ENCODE data around the gene EMILIN1. TPM values are rescaled to one million over a fixed set of nuclear protein-coding genes. Genes with fewer than 3 reads are reported as not detected.

Gene EMILIN1
- total and polyA plus RNA-seq, 10 of the 15 experiments (the other 5 are each of a cell fraction or from before 2014, with no cell fraction given): 0.01 to 2.3 (median 1.2) TPM; not detected in 2

- SMC1A ChIA-PET (ENCODE audit: uncharacterized antibody, unreplicated experiment): interaction anchor here (0.8 to 3.1 kb wide), 17 partner anchors 7 to 329 kb away, joined by 3 to 33 read pairs (median 4); partner anchors contain the start of genes KHK, OST4 and TMEM214
- FAIRE-seq: peak; percentile 99
- WGBS (ENCODE audit: insufficient coverage, insufficient replicate concordance, low lambda C conversion rate, missing lambda C conversion rate): under 1% methylated on average over 48 of the region's 48 CpGs
- H3K4me3 ChIP-seq: peak overlapping the region; percentile 99
- H3K4me2 ChIP-seq (ENCODE audit: control insufficient read depth, insufficient read depth): peak overlapping the region; percentile 89
- H3K9me3 ChIP-seq (replicated peaks; ENCODE audit: control insufficient read depth, insufficient read depth, low read length): no peaks in the 10 kb centered on the region
- peak; percentile 99 for DNase-seq (ENCODE audit: low read depth, low spot score)
- H4K20me1 ChIP-seq (ENCODE audit: control insufficient read depth, insufficient read depth): no peaks in the 10 kb centered on the region
- H2AFZ ChIP-seq (ENCODE audit: control insufficient read depth, low read depth, low read length): peak overlapping the region; percentile 89
- peak; percentile 79 for ATAC-seq
- 0 out of 2 replicates have a peak, but pooled peaks cover 1% of the 10 kb centered on the region for H3K79me2 ChIP-seq (ENCODE audit: control insufficient read depth, insufficient read depth, low read length)
- in situ Hi-C loops (cut with MboI): no loop called here
- peak overlapping the region; percentile 82 for H3K27ac ChIP-seq (ENCODE audit: control insufficient read depth, insufficient read depth)
- POLR2A ChIA-PET: interaction anchor here (0.8 to 8.9 kb wide), 11 partner anchors 7 to 161 kb away, joined by 3 to 139 read pairs (median 12); partner anchors contain the start of genes ATRAID, KHK, OST4 and SLC5A6
- H3K27me3 ChIP-seq (replicated peaks in 1 of 2; ENCODE audit: control insufficient read depth in 2 of 2, insufficient read depth in 2 of 2, low read length in 1 of 2): no peaks in the 10 kb centered on the region
- no TSS peak for BruUV-seq (replicated peaks)
- CTCF ChIA-PET: interaction anchor here (0.5 to 3.5 kb wide), 19 partner anchors 11 to 160 kb away, joined by 3 to 28 read pairs (median 5); partner anchors contain the start of genes KHK, OST4, PREB and TMEM214
- RAD21 ChIA-PET (ENCODE audit: unreplicated experiment): interaction anchor here (0.7 to 3.4 kb wide), 14 partner anchors 9 to 162 kb away, joined by 3 to 31 read pairs (median 5); partner anchors contain the start of genes KHK, OST4, PREB and SLC5A6
- intact Hi-C loops (cut with micrococcal nuclease; ENCODE audit: unreplicated experiment): loop anchor here (1.0 to 5.0 kb wide), 4 partner anchors 18 to 263 kb away; partner anchors contain the start of genes CENPA, KHK, OST4 and TMEM214
- H3K4me1 ChIP-seq (ENCODE audit: control insufficient read depth, insufficient read depth, low read length): peaks cover 9% of the 10 kb centered on the region
- peaks cover 3 to 8% of the 10 kb centered on the region in 2 experiments; a peak in 2 of 4 replicates for H3K36me3 ChIP-seq (ENCODE audit: control insufficient read depth in 2 of 2, insufficient read depth in 2 of 2, low read length in 1 of 2)
- H3K9ac ChIP-seq (ENCODE audit: control insufficient read depth, insufficient read depth, low read length): peak overlapping the region; percentile 87
- TF ChIP-seq NR2C1 (IDR thresholded peaks at IDR 0.05) (no peak), POU2F2 (IDR thresholded peaks at IDR 0.05; ENCODE audit: borderline replicate concordance, low read depth, low read length) (peak; percentile 79; the same call in 2 of the 3 replicates), TCF3 (IDR thresholded peaks at IDR 0.05; ENCODE audit: borderline replicate concordance, insufficient read depth, low read depth, low read length) (peak; percentile 23; the same call in 1 of the 2 replicates), TCF7 (IDR thresholded peaks at IDR 0.05; ENCODE audit: borderline replicate concordance) (no peak), CEBPB (IDR thresholded peaks at IDR 0.05; ENCODE audit: borderline replicate concordance in 1 of 2, low read depth in 2 of 2, low read length in 2 of 2) (no peak), CUX1 (IDR thresholded peaks at IDR 0.05; ENCODE audit: insufficient replicate concordance, low read depth, low read length) (no peak), SMARCA5 (IDR thresholded peaks at IDR 0.05) (no peak; the same call in 1 of the 2 replicates), MXI1 (IDR thresholded peaks at IDR 0.05; ENCODE audit: low read depth, low read length) (peak; percentile 31), PAX5 (IDR thresholded peaks at IDR 0.05; ENCODE audit: borderline replicate concordance, low read depth, low read length) (peak; percentile 100), RAD51 (IDR thresholded peaks at IDR 0.05) (no peak; the same call in 1 of the 2 replicates), PKNOX1 (IDR thresholded peaks at IDR 0.05) (no peak), MEF2B (IDR thresholded peaks at IDR 0.05; ENCODE audit: partially characterized antibody, poor library complexity, severe bottlenecking) (peak; percentile 76), CHD1 (IDR thresholded peaks at IDR 0.05; ENCODE audit: low read depth, low read length) (0 out of 2 replicates have a peak, but pooled peaks have one; percentile 41), RUNX3 (IDR thresholded peaks at IDR 0.05; ENCODE audit: low read length) (peak; percentile 60; the same call in 1 of the 2 replicates)
Observed at GRCh38 chr2:27050281-27050995, 28.0 kb upstream of the EMILIN1 start.

Data from GM12878 (cell line).